ENCODE measurements around the gene TRIM23.

The TRIM23 gene

DNA sequence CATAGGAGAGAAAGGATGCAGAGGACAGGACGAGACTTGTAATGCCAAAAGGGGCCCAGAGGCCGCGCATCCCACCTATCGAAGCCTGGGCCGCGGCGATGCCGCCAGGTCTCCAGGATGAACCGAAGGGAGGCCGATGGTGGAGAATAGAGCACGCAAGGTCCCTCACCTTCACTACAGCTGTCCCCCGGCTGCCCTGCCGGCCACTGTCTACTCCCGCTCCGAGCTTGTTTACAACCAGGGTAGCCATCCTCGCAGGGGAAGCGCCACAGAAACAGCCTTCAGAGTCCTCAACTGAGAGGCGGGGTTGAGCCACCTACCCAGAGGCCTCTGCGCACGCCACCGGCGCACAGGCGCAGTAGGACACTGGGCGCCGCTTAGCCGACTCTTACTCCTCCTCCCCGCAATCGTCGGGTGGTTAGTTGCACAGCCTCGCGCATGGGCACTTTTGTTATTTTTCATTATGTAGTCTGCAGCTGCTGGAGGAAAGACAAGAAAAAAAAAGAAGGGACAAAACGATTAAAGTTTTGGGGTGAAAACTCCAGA, at the start of gene TRIM23:
Gene TRIM23, minus strand, starts transcription at position 309 of the 546 bp plus-strand sequence. Its CDS starts 59 bp downstream, at position 250.
- DNase-seq: peak; percentile 92
- no peaks in the 10 kb centered on the region for H3K9me3 ChIP-seq (ENCODE audit: severe bottlenecking)
- TF ChIP-seq, protein P1, sequence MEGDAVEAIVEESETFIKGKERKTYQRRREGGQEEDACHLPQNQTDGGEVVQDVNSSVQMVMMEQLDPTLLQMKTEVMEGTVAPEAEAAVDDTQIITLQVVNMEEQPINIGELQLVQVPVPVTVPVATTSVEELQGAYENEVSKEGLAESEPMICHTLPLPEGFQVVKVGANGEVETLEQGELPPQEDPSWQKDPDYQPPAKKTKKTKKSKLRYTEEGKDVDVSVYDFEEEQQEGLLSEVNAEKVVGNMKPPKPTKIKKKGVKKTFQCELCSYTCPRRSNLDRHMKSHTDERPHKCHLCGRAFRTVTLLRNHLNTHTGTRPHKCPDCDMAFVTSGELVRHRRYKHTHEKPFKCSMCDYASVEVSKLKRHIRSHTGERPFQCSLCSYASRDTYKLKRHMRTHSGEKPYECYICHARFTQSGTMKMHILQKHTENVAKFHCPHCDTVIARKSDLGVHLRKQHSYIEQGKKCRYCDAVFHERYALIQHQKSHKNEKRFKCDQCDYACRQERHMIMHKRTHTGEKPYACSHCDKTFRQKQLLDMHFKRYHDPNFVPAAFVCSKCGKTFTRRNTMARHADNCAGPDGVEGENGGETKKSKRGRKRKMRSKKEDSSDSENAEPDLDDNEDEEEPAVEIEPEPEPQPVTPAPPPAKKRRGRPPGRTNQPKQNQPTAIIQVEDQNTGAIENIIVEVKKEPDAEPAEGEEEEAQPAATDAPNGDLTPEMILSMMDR (IDR thresholded peaks at IDR 0.05; ENCODE audit: low read depth, low read length): 0 out of 2 replicates have a peak, but pooled peaks have one; percentile 14
- peak within 1 kb of the TSS; percentile 94 for H3K27ac ChIP-seq
- no peaks in the 10 kb centered on the region for H3K27me3 ChIP-seq (ENCODE audit: insufficient read depth, low read depth, severe bottlenecking)
- peak within 1 kb of the TSS; percentile 78 for H3K4me3 ChIP-seq (ENCODE audit: low read depth, low read length)
- peaks cover 1% of the 10 kb centered on the region for H3K36me3 ChIP-seq

DNA sequence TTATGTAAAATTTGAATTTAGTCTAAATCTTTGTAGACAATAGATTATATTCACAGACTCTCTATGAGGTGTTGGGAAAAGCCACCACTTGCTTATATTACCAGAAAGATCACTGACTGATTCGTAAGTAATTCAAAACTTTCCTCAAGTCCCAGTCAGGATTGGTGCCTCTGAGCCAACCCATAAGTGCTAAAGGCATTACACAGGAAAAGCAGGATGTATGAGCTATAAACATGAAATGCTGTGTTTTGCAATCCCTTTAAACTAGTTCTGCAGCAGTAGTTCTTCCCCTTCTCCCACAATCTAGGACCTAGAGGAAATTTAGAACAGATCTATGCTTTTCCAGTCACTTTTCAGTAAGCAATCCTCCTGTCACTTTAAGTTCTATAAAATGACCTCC, 48.7 kb upstream of the TRIM23 start:
- peaks cover 23% of the 10 kb centered on the region for H3K36me3 ChIP-seq
- no peaks in the 10 kb centered on the region for H3K9me3 ChIP-seq (ENCODE audit: severe bottlenecking)
- DNase-seq: no peak
- H3K27me3 ChIP-seq (ENCODE audit: insufficient read depth, low read depth, severe bottlenecking): no peaks in the 10 kb centered on the region
- H3K4me3 ChIP-seq (ENCODE audit: low read depth, low read length): no peak overlapping the region
- H3K27ac ChIP-seq: no peak overlapping the region
- TF ChIP-seq, protein P1 (IDR thresholded peaks at IDR 0.05; ENCODE audit: low read depth, low read length): no peak

DNA sequence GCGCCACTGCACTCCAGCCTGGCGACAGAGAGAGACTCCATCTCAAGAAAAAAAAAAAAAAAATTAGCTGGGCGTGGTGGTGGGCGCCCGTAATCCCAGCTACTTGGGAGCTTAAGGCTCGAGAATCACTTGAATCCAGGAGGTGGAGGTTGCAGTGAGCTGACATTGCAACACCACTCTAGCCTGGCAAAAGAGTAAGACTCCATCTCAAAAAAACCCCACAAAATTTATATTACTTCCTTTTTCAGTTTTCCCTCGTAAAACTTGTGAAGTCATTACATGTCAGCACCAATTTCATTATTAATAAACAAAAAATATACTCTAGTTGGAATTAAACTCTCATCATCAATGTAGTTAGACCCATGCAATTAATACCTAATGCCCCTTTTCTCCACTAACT, 44.6 kb upstream of the TRIM23 start:
- TF ChIP-seq, protein P1 (IDR thresholded peaks at IDR 0.05; ENCODE audit: low read depth, low read length): no peak
- no peak overlapping the region for H3K27ac ChIP-seq
- peaks cover 30% of the 10 kb centered on the region for H3K36me3 ChIP-seq
- DNase-seq: no peak
- H3K9me3 ChIP-seq (ENCODE audit: severe bottlenecking): no peaks in the 10 kb centered on the region
- H3K4me3 ChIP-seq (ENCODE audit: low read depth, low read length): no peak overlapping the region
- H3K27me3 ChIP-seq (ENCODE audit: insufficient read depth, low read depth, severe bottlenecking): no peaks in the 10 kb centered on the region

DNA sequence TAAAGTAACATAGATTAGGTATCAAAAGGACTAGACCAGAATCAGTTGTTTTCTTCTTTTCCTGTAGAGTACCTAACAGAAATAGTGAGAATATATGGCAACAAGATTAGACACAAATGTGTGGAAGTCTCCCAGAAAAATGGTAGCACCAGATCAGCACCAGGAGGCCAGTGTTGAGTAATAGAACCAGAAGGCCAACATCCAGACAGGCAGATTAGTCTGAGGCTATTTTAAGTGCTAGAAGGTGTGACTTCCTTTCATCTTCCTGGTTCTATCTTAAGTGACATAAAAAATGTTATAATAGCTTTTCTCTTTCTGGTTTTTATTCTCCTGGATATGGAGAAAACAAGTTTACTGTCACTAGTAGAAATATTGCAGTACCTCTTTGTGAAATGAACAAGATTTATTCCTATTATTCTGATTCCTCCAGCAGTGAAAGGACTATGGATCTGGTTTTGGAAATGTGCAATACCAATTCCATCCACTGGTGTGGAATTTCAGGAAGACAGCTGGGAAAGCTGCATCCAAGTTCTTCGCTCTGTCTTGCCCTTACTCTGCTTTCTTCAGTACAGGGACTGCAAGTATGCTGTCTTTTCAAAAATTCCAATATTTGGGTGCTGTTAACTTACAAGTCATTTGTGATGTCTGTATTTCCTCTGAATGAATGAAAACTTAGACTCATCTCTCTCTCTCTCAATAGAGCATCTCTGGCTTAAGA, 39.8 kb upstream of the TRIM23 start:
- Histone ChIP-seq H3K27me3 (ENCODE audit: insufficient read depth, low read depth, severe bottlenecking) (no peaks in the 10 kb centered on the region), H3K4me3 (ENCODE audit: low read depth, low read length) (no peak overlapping the region), H3K36me3 (peaks cover 16% of the 10 kb centered on the region), H3K27ac (no peak overlapping the region), H3K9me3 (ENCODE audit: severe bottlenecking) (no peaks in the 10 kb centered on the region)
- DNase-seq: no peak
- TF ChIP-seq, protein P1 (IDR thresholded peaks at IDR 0.05; ENCODE audit: low read depth, low read length): peak; percentile 42

DNA sequence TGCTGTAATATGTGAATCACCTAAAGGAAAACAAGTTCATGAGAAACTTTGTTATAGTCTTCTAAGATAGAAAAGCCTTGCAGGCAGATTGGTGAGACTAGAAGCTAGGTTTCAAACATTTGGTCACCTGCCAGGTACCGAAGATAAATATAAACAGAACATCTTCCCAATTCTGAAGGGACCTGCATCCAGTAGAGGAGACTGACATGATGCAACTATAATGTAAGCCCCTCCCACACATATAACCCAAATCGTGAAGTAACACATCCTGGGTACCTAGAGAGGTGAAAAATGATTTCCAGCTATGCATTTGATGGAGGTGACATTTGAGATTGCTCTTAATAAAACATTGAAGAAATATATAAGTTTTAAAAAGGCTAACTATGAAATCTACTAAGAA, 30.6 kb upstream of the TRIM23 start:
- TF ChIP-seq, protein P1 (IDR thresholded peaks at IDR 0.05; ENCODE audit: low read depth, low read length): no peak
- Histone ChIP-seq H3K36me3 (no peaks in the 10 kb centered on the region), H3K27me3 (ENCODE audit: insufficient read depth, low read depth, severe bottlenecking) (no peaks in the 10 kb centered on the region), H3K27ac (no peak overlapping the region), H3K4me3 (ENCODE audit: low read depth, low read length) (no peak overlapping the region), H3K9me3 (ENCODE audit: severe bottlenecking) (no peaks in the 10 kb centered on the region)
- DNase-seq: no peak
